ENCODE results near the gene MAGEF1. TPM values are rescaled to one million over a fixed set of nuclear protein-coding genes. Genes with fewer than 3 reads are reported as not detected.

The MAGEF1 gene
- total RNA-seq, 1 experiment from 2014 or later: 31.9 TPM

- H3K4me2 ChIP-seq (ENCODE audit: insufficient read depth, insufficient read length, low read length): no peak overlapping the region
- H2AFZ ChIP-seq (ENCODE audit: low read length): no peak overlapping the region
- peak overlapping the region in 1 of 3 experiments; percentile 37; a peak in 1 of 7 replicates for H3K27ac Mint-ChIP-seq
Observed at GRCh38 chr3:184691397-184692231, 20.2 kb downstream of the MAGEF1 start.

More at GRCh38 chr3:184691397-184692231, 20.2 kb downstream of the MAGEF1 start:
- H3K27ac ChIP-seq (ENCODE audit: insufficient read length, low read depth, low read length): no peak overlapping the region
- no peak overlapping the region for H4K91ac ChIP-seq (ENCODE audit: insufficient read length, low read depth, low read length)
- H2BK15ac ChIP-seq (ENCODE audit: low read depth, low read length): no peak overlapping the region; the same call in 1 of the 2 replicates
- no peaks in the 10 kb centered on the region for H3K23me2 ChIP-seq (ENCODE audit: insufficient read length, low read depth, low read length, poor library complexity, severe bottlenecking)
- H2BK20ac ChIP-seq (ENCODE audit: low read depth, low read length, poor library complexity, severe bottlenecking): no peak overlapping the region
- no peak overlapping the region for H2BK5ac ChIP-seq (ENCODE audit: insufficient read length, low read length)
- H3K14ac ChIP-seq (ENCODE audit: insufficient read depth, low read length): no peak overlapping the region
- H4K8ac ChIP-seq (replicated peaks; ENCODE audit: insufficient read length, low read depth, low read length): no peak overlapping the region
- no peaks in the 10 kb centered on the region; a peak in 1 of 7 replicates for H3K36me3 Mint-ChIP-seq (ENCODE audit: insufficient read depth in 1 of 3, low read depth in 3 of 3)
- no peak overlapping the region for H3K4me3 Mint-ChIP-seq
- DNase-seq: no peak
- no peaks in the 10 kb centered on the region for H3K9me3 Mint-ChIP-seq
- H2AK5ac ChIP-seq (ENCODE audit: insufficient read length, low read length): no peak overlapping the region
- H3K23ac ChIP-seq (ENCODE audit: insufficient read length, low read depth, low read length): no peak overlapping the region
- no peak overlapping the region for H4K5ac ChIP-seq (ENCODE audit: insufficient read length, low read depth, low read length)
- no peak overlapping the region for H3T11ph ChIP-seq (ENCODE audit: low read length)
- no peaks in the 10 kb centered on the region for H3K27me3 ChIP-seq (ENCODE audit: insufficient read depth, low read length)
- H3K27me3 Mint-ChIP-seq (ENCODE audit: low read depth): peaks cover 17% of the 10 kb centered on the region
- no peak overlapping the region for H3K56ac ChIP-seq (ENCODE audit: insufficient read length, low read depth, low read length)
- no peak for TF ChIP-seq CTCF (conservative IDR thresholded peaks at IDR 0.05)
- H3K79me1 ChIP-seq (ENCODE audit: insufficient read depth, low read depth, low read length, poor library complexity, severe bottlenecking): no peaks in the 10 kb centered on the region
- H3K4me1 Mint-ChIP-seq: peaks cover 29 to 44% of the 10 kb centered on the region in 2 experiments
- WGBS (ENCODE audit: extremely low coverage, insufficient read length, low lambda C conversion rate): no CpG with 5 or more reads among the region's 23 CpGs
- H3K9ac ChIP-seq (ENCODE audit: extremely low read depth, insufficient read length, low read length): no peak overlapping the region
- no peaks in the 10 kb centered on the region for H4K20me1 ChIP-seq (ENCODE audit: control insufficient read depth, insufficient read depth, insufficient read length)
- no peaks in the 10 kb centered on the region for H3K4me1 ChIP-seq (ENCODE audit: insufficient read depth, low read length)
- H3K9me3 ChIP-seq (ENCODE audit: control insufficient read depth, low read depth, low read length): no peaks in the 10 kb centered on the region
- no peak overlapping the region for H3K4ac ChIP-seq (ENCODE audit: low read depth, low read length)
- H3K79me2 ChIP-seq (ENCODE audit: insufficient read depth, low read length): no peaks in the 10 kb centered on the region
- no peak overlapping the region for H2BK120ac ChIP-seq (ENCODE audit: low read depth, low read length, poor library complexity, severe bottlenecking)
- H2BK12ac ChIP-seq (ENCODE audit: insufficient read length, low read depth, low read length): no peak overlapping the region
- H3K18ac ChIP-seq (ENCODE audit: insufficient read length, low read depth, low read length): no peak overlapping the region
